ENCODE data around the gene KRTAP10-11. TPM values are rescaled to one million over a fixed set of nuclear protein-coding genes. Genes with fewer than 3 reads are reported as not detected.
"Not testable (repeated sequence)": the region's sequence is repeated elsewhere in the genome, so short reads cannot be mapped to it uniquely, and the experiment has no call there.

KRTAP10-11 gene
- total RNA-seq, 1 experiment from 2014 or later: not detected

GRCh38 chr21:44628707-44629391 lies 17.4 kb upstream of the KRTAP10-11 start:
- in situ Hi-C loops (cut with HindIII; ENCODE audit: low pct_unique_long_range_greater_than_20kb, low sequenced_read_pairs): no loop called here
- no peak for DNase-seq (ENCODE audit: low read depth, low spot score)

GRCh38 chr21:44630440-44630839 lies 15.8 kb upstream of the KRTAP10-11 start:
- DNase-seq (ENCODE audit: low read depth, low spot score): no peak
- in situ Hi-C loops (cut with HindIII; ENCODE audit: low pct_unique_long_range_greater_than_20kb, low sequenced_read_pairs): no loop called here

GRCh38 chr21:44632067-44632466 lies 14.1 kb upstream of the KRTAP10-11 start:
- DNase-seq (ENCODE audit: low read depth, low spot score): no peak
- in situ Hi-C loops (cut with HindIII; ENCODE audit: low pct_unique_long_range_greater_than_20kb, low sequenced_read_pairs): no loop called here

- in situ Hi-C loops (cut with HindIII; ENCODE audit: low pct_unique_long_range_greater_than_20kb, low sequenced_read_pairs): no loop called here
- no peak for DNase-seq (ENCODE audit: low read depth, low spot score)
These were observed 9.8 kb upstream of the KRTAP10-11 start for GRCh38 chr21:44636209-44637017.

GRCh38 chr21:44637018-44637850 lies 9.0 kb upstream of the KRTAP10-11 start, which contains the start of gene KRTAP10-10:
Gene KRTAP10-10, plus strand, starts transcription at chr21:44637356. Its CDS starts 62 bp downstream, at chr21:44637418.
- in situ Hi-C loops (cut with HindIII; ENCODE audit: low pct_unique_long_range_greater_than_20kb, low sequenced_read_pairs): no loop called here
- DNase-seq (ENCODE audit: low read depth, low spot score): no peak

GRCh38 chr21:44637851-44638348 lies 8.3 kb upstream of the KRTAP10-11 start:
- in situ Hi-C loops (cut with HindIII; ENCODE audit: low pct_unique_long_range_greater_than_20kb, low sequenced_read_pairs); DNase-seq (ENCODE audit: low read depth, low spot score): not testable (repeated sequence)

GRCh38 chr21:44638506-44639330 lies 7.5 kb upstream of the KRTAP10-11 start:
- DNase-seq (ENCODE audit: low read depth, low spot score); in situ Hi-C loops (cut with HindIII; ENCODE audit: low pct_unique_long_range_greater_than_20kb, low sequenced_read_pairs): not testable (repeated sequence)

GRCh38 chr21:44639331-44639655 lies 6.9 kb upstream of the KRTAP10-11 start:
- no peak for DNase-seq (ENCODE audit: low read depth, low spot score)

GRCh38 chr21:44640761-44641160 lies 5.5 kb upstream of the KRTAP10-11 start:
- DNase-seq (ENCODE audit: low read depth, low spot score): no peak
- in situ Hi-C loops (cut with HindIII; ENCODE audit: low pct_unique_long_range_greater_than_20kb, low sequenced_read_pairs): no loop called here

More at GRCh38 chr21:44639331-44639655, 6.9 kb upstream of the KRTAP10-11 start:
- in situ Hi-C loops (cut with HindIII; ENCODE audit: low pct_unique_long_range_greater_than_20kb, low sequenced_read_pairs): no loop called here

- in situ Hi-C loops (cut with HindIII; ENCODE audit: low pct_unique_long_range_greater_than_20kb, low sequenced_read_pairs): no loop called here
- DNase-seq (ENCODE audit: low read depth, low spot score): no peak
These were observed 2.4 kb upstream of the KRTAP10-11 start for GRCh38 chr21:44643741-44644310.

- DNase-seq (ENCODE audit: low read depth, low spot score): no peak
- in situ Hi-C loops (cut with HindIII; ENCODE audit: low pct_unique_long_range_greater_than_20kb, low sequenced_read_pairs): no loop called here
These were observed 1.3 kb upstream of the KRTAP10-11 start for GRCh38 chr21:44644878-44645277.

- DNase-seq (ENCODE audit: low read depth, low spot score): no peak
- in situ Hi-C loops (cut with HindIII; ENCODE audit: low pct_unique_long_range_greater_than_20kb, low sequenced_read_pairs): no loop called here
These were observed 973 bp downstream of the KRTAP10-11 start for GRCh38 chr21:44647222-44647552.

GRCh38 chr21:44648557-44649311 lies 2.5 kb downstream of the KRTAP10-11 start:
- in situ Hi-C loops (cut with HindIII; ENCODE audit: low pct_unique_long_range_greater_than_20kb, low sequenced_read_pairs): no loop called here
- no peak for DNase-seq (ENCODE audit: low read depth, low spot score)

- DNase-seq (ENCODE audit: low read depth, low spot score): no peak
- in situ Hi-C loops (cut with HindIII; ENCODE audit: low pct_unique_long_range_greater_than_20kb, low sequenced_read_pairs): no loop called here
These were observed 3.4 kb downstream of the KRTAP10-11 start for GRCh38 chr21:44649521-44650100.

- in situ Hi-C loops (cut with HindIII; ENCODE audit: low pct_unique_long_range_greater_than_20kb, low sequenced_read_pairs): no loop called here
These were observed 4.2 kb downstream of the KRTAP10-11 start for GRCh38 chr21:44650265-44650972.

More at GRCh38 chr21:44650265-44650972, 4.2 kb downstream of the KRTAP10-11 start:
- no peak for DNase-seq (ENCODE audit: low read depth, low spot score)
